ENCODE results near the gene HMCN1.

DNA sequence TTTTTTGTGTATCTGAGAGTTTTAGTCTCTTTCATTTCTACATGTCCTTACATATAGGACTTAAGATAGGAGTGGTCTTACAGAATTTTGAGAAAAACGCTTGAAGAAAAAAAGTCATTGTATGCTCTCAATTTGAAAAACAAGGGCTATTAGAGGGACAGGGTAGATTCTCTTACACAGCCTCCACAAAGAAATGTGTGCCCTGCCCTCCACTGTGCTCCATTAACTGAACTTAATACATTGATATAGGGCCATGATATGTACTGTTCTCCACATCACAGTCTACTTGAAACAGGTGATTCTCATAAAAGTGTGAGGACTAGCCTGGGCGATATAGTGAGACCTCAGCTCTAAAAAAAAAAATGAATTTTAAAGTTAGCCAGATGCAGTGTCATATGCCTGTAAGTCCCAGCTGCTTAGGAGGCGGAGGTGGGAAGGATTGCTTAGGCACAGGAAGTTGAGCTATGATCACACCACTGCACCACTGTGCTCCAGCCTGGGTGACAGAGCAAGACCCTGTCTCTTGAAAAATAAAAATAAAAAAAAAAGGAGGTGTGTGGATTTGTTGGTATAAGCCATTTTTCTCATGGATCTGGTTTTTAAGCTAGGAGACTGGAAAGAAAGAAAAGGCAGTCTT, 77.0 kb downstream of the HMCN1 start:
- no peak for TF ChIP-seq POLR2A (IDR thresholded peaks at IDR 0.05; ENCODE audit: low read length)
- TF ChIP-seq GATA1 (IDR thresholded peaks at IDR 0.05; ENCODE audit: low read depth, low read length) = no peak
